GM19372 (cell line): ENCODE measurements around the gene WDR46.

Source experiments
- ATAC-seq: cut with Tn5 transposase; IDR thresholded peaks from one replicate; pipeline ENCODE4 v1.9.1; 2021; ENCODE audit warnings: mild to moderate bottlenecking, low read depth, moderate library complexity; ENCODE audit not compliant: unreplicated experiment

WDR46 gene

GRCh38 chr6:33314515-33314942 lies 25.5 kb upstream of the WDR46 start:
- no peak for ATAC-seq

- peak; percentile 35 for ATAC-seq
Observed at GRCh38 chr6:33313709-33314514, 24.9 kb upstream of the WDR46 start, which contains the start of gene TAPBP. TSS of gene TAPBP (minus strand) at chr6:33314078. CDS start at chr6:33314041, 37 bp downstream.

- peak; percentile 2 for ATAC-seq
Observed at GRCh38 chr6:33313105-33313708, 24.2 kb upstream of the WDR46 start.

- ATAC-seq: no peak
Observed at GRCh38 chr6:33312361-33313104, 23.5 kb upstream of the WDR46 start.

GRCh38 chr6:33306356-33306755 lies 17.3 kb upstream of the WDR46 start:
- ATAC-seq: no peak

GRCh38 chr6:33305052-33305451 lies 16.0 kb upstream of the WDR46 start:
- no peak for ATAC-seq

GRCh38 chr6:33304216-33304615 lies 15.2 kb upstream of the WDR46 start:
- ATAC-seq: no peak

GRCh38 chr6:33301877-33302276 lies 12.8 kb upstream of the WDR46 start:
- ATAC-seq: no peak

GRCh38 chr6:33299237-33299944 lies 10.4 kb upstream of the WDR46 start:
- ATAC-seq: peak; percentile 78

GRCh38 chr6:33298773-33299236 lies 9.8 kb upstream of the WDR46 start, which contains the start of gene RGL2:
TSS of gene RGL2 (minus strand) at chr6:33298942. CDS start at chr6:33298610, 332 bp downstream.
- ATAC-seq: peak; percentile 20

- no peak for ATAC-seq
Observed at GRCh38 chr6:33297956-33298772, 9.1 kb upstream of the WDR46 start.

- ATAC-seq: no peak
Observed at GRCh38 chr6:33297406-33297955, 8.4 kb upstream of the WDR46 start.

- ATAC-seq: no peak
Observed at GRCh38 chr6:33296797-33297405, 7.9 kb upstream of the WDR46 start.

GRCh38 chr6:33295621-33296369 lies 6.8 kb upstream of the WDR46 start:
- no peak for ATAC-seq

- no peak for ATAC-seq
Observed at GRCh38 chr6:33294086-33294823, 5.2 kb upstream of the WDR46 start.

- ATAC-seq: no peak
Observed at GRCh38 chr6:33292996-33293682, 4.1 kb upstream of the WDR46 start.

- ATAC-seq: no peak
Observed at GRCh38 chr6:33290459-33290858, 1.4 kb upstream of the WDR46 start.
